ENCODE data around the gene ACSL1. TPM values are rescaled to one million over a fixed set of nuclear protein-coding genes. Genes with fewer than 3 reads are reported as not detected.

ACSL1 gene
- total and polyA plus RNA-seq, 9 of the 15 experiments (the other 6 are each of a cell fraction or from before 2014, with no cell fraction given) = 6.7 to 24.1 (median 15.0) TPM

- peak; percentile 72 for TF ChIP-seq REST (IDR thresholded peaks at IDR 0.05; ENCODE audit: borderline replicate concordance)
- no peak for TF ChIP-seq REST (CRISPR knock-in tag; IDR thresholded peaks at IDR 0.05; ENCODE audit: low read depth)
- no peak for TF ChIP-seq ZNF395 (CRISPR knock-in tag; IDR thresholded peaks at IDR 0.05)
- no peak for TF ChIP-seq ZNF512 (tag; IDR thresholded peaks at IDR 0.05)
- TF ChIP-seq CREB1 (IDR thresholded peaks at IDR 0.05) = no peak
- no peak for TF ChIP-seq CREB1 (CRISPR knock-in tag; IDR thresholded peaks at IDR 0.05)
- no peak for TF ChIP-seq ZNF124 (CRISPR knock-in tag; IDR thresholded peaks at IDR 0.05)
- no peak for TF ChIP-seq TARDBP (IDR thresholded peaks at IDR 0.05)
- TF ChIP-seq NCOA2 (IDR thresholded peaks at IDR 0.05; ENCODE audit: partially characterized antibody in 2 of 2) = no peak
- no peak for TF ChIP-seq MCM3 (IDR thresholded peaks at IDR 0.05)
- TF ChIP-seq PRMT5 (CRISPR knock-in tag; IDR thresholded peaks at IDR 0.05) = no peak
- TF ChIP-seq DACH1 (IDR thresholded peaks at IDR 0.05; ENCODE audit: partially characterized antibody) = peak; percentile 38
- TF ChIP-seq LARP7 (IDR thresholded peaks at IDR 0.05) = no peak
- peak; percentile 70 for TF ChIP-seq NCOR1 (IDR thresholded peaks at IDR 0.05)
- 0 out of 2 replicates have a peak, but pooled peaks have one; percentile 79 for TF ChIP-seq ZNF197 (CRISPR knock-in tag; IDR thresholded peaks at IDR 0.05; ENCODE audit: low read depth)
- peak; percentile 71; the same call in 1 of the 2 replicates for TF ChIP-seq NR2C2 (CRISPR knock-in tag; IDR thresholded peaks at IDR 0.05)
- peak; percentile 93 for TF ChIP-seq NR2C2 (tag; IDR thresholded peaks at IDR 0.05)
Observed at GRCh38 chr4:184815046-184815877, 10.5 kb downstream of the ACSL1 start (continued).

Measured in K562 (cell line).